Chondrocyte (in vitro differentiated cells): ENCODE measurements around the gene CSNK1G2. TPM values are rescaled to one million over a fixed set of nuclear protein-coding genes. Genes with fewer than 3 reads are reported as not detected.

Experiments used
- DNase-seq: peaks from one replicate; pipeline ENCODE4 v3.0.0; 2021; ENCODE audit warnings: mixed read lengths, low spot score
- H3K27ac Mint-ChIP-seq: one replicate; pipeline ENCODE4 v1.8.0; 2021; ENCODE audit warnings: mild to moderate bottlenecking, moderate library complexity, mixed read lengths; ENCODE audit not compliant: unreplicated experiment
- H3K27me3 Mint-ChIP-seq: 2 replicates; pipeline ENCODE4 v1.8.0; 2021; ENCODE audit warnings: low read depth, mixed read lengths
- H3K36me3 Mint-ChIP-seq: 2 replicates; pipeline ENCODE4 v1.8.0; 2021; ENCODE audit warnings: low read depth, mixed read lengths
- H3K4me1 Mint-ChIP-seq: 2 replicates; pipeline ENCODE4 v1.8.0; 2021; ENCODE audit warnings: low read depth, mild to moderate bottlenecking, mixed read lengths
- H3K4me3 Mint-ChIP-seq: one replicate; pipeline ENCODE4 v1.8.0; 2021; ENCODE audit warnings: mild to moderate bottlenecking, moderate library complexity, mixed read lengths; ENCODE audit not compliant: unreplicated experiment
- H3K9me3 Mint-ChIP-seq: 2 replicates; pipeline ENCODE4 v1.8.0; 2021; ENCODE audit warnings: low read depth, mixed read lengths
- CTCF ChIP-seq: fragments of 200-600 bp; sonication (generic); IDR thresholded peaks from 2 replicates; pipeline ENCODE4 v1.5.0; 2021; ENCODE audit warnings: antibody characterized with exemption, mild to moderate bottlenecking, moderate library complexity
- total RNA-seq: library from RNA; stranded (reverse); gene quantifications from 3 replicates; pipeline ENCODE4 v1.2.1, GENCODE V29; 2021

Gene CSNK1G2
- total RNA-seq, 1 donor from 2014 or later: 58.9 TPM

GRCh38 chr19:1932395-1932794 lies 8.6 kb upstream of the CSNK1G2 start:
- H3K4me3 Mint-ChIP-seq: no peak overlapping the region
- no peak overlapping the region for H3K27ac Mint-ChIP-seq
- DNase-seq: no peak
- TF ChIP-seq CTCF: no peak
- H3K36me3 Mint-ChIP-seq: peaks cover 2% of the 10 kb centered on the region
- H3K4me1 Mint-ChIP-seq: peaks cover 8% of the 10 kb centered on the region
- H3K9me3 Mint-ChIP-seq: peaks cover 2% of the 10 kb centered on the region
- no peaks in the 10 kb centered on the region for H3K27me3 Mint-ChIP-seq

- peaks cover 2% of the 10 kb centered on the region for H3K9me3 Mint-ChIP-seq
- H3K27me3 Mint-ChIP-seq: no peaks in the 10 kb centered on the region
- DNase-seq: no peak
- no peak for TF ChIP-seq CTCF
- H3K4me1 Mint-ChIP-seq: peaks cover 8% of the 10 kb centered on the region
- H3K4me3 Mint-ChIP-seq: no peak overlapping the region
- no peak overlapping the region for H3K27ac Mint-ChIP-seq
- peaks cover 2% of the 10 kb centered on the region for H3K36me3 Mint-ChIP-seq
Measured at GRCh38 chr19:1933244-1933643, 7.7 kb upstream of the CSNK1G2 start.

GRCh38 chr19:1933942-1934341 lies 7.0 kb upstream of the CSNK1G2 start:
- H3K9me3 Mint-ChIP-seq: peaks cover 2% of the 10 kb centered on the region
- no peak for DNase-seq
- H3K36me3 Mint-ChIP-seq: peaks cover 2% of the 10 kb centered on the region
- H3K27ac Mint-ChIP-seq: no peak overlapping the region
- no peak for TF ChIP-seq CTCF
- peaks cover 8% of the 10 kb centered on the region for H3K4me1 Mint-ChIP-seq
- H3K4me3 Mint-ChIP-seq: no peak overlapping the region
- H3K27me3 Mint-ChIP-seq: no peaks in the 10 kb centered on the region

GRCh38 chr19:1935484-1936208 lies 5.3 kb upstream of the CSNK1G2 start:
- H3K4me1 Mint-ChIP-seq: peaks cover 9% of the 10 kb centered on the region
- peaks cover 2% of the 10 kb centered on the region for H3K9me3 Mint-ChIP-seq
- H3K27ac Mint-ChIP-seq: no peak overlapping the region
- no peak for DNase-seq
- no peak overlapping the region for H3K4me3 Mint-ChIP-seq
- peaks cover 2% of the 10 kb centered on the region for H3K36me3 Mint-ChIP-seq
- H3K27me3 Mint-ChIP-seq: no peaks in the 10 kb centered on the region
- no peak for TF ChIP-seq CTCF

DNA sequence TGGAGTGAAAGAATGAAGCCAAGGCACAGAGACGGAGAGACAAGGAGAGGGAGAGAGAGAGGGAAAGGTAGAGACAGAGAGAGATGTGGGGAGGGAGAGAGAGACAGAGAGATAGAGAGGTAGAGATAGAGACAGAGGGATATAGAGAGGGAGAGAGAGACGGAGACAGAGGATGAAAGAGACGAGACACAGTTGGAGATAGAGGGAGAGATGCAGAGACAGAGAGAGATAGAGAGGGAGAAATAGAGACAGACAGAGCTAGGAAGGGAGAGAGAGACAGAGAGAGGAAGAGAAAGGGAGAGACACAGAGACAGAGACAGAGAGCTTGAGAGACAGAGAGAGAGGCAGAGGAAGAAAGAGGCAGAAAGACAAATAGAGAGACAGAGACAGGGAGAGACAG lies 4.5 kb upstream of the CSNK1G2 start:
- peaks cover 2% of the 10 kb centered on the region for H3K9me3 Mint-ChIP-seq
- peak overlapping the region; percentile 27 for H3K27ac Mint-ChIP-seq
- TF ChIP-seq CTCF: no peak
- peaks cover 9% of the 10 kb centered on the region for H3K4me1 Mint-ChIP-seq
- no peak for DNase-seq
- no peaks in the 10 kb centered on the region for H3K27me3 Mint-ChIP-seq
- H3K36me3 Mint-ChIP-seq: peaks cover 2% of the 10 kb centered on the region
- no peak overlapping the region for H3K4me3 Mint-ChIP-seq
